HG02884 (cell line): ENCODE measurements around the gene PIGL.
"Not testable (repeated sequence)": the region's sequence is repeated elsewhere in the genome, so short reads cannot be mapped to it uniquely, and the experiment has no call there.

ENCODE experiments used
- ATAC-seq: cut with Tn5 transposase; IDR thresholded peaks from one replicate; pipeline ENCODE4 v1.9.1; 2021; ENCODE audit warnings: mild to moderate bottlenecking, moderate library complexity; ENCODE audit not compliant: unreplicated experiment

The PIGL gene

DNA sequence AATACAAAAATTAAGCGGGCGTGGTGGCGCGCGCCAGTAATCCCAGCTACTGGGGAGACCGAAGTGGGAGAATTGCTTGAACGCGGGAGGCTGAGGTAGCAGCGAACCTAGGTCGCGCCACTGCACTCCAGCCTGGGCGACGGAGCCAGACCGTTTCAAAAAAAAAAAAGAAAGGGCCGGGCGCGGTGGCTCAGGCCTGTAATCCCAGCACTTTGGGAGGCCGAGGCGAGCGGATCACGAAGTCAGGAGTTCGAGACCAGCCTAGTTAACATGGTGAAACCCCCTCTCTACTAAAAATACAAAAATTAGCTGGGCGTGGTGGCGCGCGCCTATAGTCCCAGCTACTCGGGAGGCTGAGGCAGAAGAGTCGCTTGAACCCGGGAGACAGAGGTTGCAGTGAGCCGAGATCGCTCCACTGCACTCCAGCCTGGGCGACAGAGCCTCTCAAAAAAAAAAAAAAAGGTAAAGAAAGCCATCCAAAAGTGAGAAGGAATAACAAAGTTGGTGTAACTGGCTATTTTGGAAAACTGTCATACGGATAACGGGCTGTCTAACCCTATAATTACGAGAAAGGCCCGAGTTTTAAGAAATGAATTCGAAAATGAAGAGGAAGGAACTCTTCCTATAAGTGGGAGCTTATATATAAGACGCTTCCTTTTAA, 539 bp upstream of the PIGL start:
- ATAC-seq, result not testable (repeated sequence)

DNA sequence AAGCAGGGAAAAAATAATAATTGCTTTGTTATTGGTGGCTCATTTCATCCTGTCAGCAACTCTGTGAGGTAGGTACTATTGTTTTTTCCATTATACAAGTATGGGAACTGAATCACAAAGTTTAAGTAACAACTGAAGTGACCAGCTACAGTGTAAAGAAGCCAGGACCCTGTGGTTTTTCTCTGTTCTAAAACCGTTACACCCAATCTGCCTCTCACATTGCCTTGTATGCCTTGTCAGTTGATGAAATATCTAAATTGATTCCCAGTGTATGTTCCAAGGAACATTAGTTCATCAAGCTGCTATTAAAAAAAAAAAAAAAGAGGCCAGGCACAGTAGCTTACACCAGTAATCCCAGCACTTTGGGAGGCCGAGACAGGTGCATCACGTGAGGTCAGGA, 5.4 kb downstream of the PIGL start:
- ATAC-seq, result no peak

DNA sequence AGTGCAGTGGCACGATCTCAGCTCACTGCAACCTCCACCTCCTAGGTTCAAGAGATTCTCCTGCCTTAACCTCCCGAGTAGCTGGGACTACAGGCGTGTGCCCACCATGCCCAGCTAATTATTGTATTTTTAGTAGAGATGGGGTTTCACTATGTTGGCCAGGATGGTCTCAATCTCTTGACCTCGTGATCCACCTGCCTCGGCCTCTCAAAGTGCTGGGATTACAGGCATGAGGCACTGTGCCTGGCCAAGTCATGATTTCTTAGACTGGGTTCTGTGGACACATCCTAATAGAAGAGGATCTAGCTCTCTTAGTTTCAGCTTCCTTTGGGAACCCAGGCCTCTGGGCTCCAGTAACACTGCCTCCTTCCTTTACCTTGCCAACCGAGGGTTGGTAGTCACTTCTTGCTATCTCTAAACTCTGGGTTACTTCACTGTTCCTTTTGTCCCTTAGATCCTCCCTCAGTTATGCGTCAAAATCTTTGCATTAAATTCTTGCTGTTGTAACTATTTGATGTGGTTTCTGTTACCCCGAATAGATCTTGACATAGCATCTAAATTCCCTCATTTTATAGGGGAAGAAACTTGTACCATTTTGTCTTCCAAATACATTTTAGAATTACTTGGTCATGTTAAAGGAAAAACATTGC, 13.0 kb downstream of the PIGL start:
- not testable (repeated sequence) for ATAC-seq

DNA sequence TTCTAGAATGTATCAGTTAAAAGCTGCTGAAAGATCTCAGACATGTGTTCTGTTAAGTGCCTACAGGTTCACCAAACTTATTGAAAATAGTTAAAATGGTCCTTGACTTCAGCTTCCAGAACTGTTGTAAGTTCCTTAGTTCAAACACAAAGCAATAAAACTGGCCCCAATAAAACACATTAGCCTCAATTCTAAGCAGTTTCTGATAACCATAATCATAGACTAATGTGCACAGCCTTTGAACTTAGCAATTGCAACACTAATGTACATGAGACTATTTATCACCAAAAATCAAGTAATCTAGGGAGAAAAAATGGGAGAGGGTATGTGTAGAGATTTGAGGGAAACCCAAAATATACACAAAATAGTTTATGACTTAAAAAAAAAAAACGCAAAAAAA, 15.4 kb downstream of the PIGL start:
- no peak for ATAC-seq

DNA sequence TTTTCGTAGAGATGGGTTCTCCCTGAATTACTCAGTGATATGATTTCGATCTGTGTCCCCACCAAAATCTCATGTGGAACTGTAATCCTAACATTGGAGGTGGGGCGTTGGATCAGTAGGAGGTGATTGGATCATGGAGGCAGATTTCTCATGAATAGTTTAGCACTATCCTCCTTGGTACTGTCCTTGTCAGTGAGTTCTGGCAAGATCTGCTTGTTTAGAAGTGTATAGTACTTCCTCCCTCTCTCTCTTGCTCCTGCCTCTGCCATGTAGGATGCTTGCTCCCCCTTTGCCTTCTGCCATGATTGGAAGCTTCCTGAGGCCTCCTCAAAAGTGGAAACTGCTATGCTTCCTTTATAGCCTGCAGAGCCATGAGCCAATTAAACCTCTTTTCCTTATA, 22.9 kb downstream of the PIGL start:
- ATAC-seq, result no peak

DNA sequence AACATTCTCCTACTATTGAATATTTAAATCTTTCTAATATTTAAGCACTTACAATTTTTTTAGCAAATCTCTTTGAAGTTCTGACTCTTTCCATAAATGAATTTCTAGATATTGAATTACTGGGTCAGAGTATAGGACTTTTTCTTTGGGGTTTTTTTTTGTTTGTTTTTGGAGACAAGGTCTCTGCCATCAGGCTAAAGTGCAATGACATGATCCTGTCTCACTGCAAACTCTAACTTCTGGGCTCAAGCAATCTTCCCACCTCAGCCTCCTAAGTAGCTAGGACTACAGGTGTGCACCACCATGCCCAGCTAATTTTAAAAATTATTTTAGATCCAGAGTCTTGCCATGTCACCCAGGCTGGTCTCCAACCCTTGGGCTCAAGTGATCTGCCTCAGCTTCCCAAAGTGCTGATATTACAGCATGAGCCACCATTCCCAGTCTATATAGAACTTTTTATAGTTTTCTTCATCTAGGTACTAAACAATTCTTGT, 24.9 kb downstream of the PIGL start:
- no peak for ATAC-seq

DNA sequence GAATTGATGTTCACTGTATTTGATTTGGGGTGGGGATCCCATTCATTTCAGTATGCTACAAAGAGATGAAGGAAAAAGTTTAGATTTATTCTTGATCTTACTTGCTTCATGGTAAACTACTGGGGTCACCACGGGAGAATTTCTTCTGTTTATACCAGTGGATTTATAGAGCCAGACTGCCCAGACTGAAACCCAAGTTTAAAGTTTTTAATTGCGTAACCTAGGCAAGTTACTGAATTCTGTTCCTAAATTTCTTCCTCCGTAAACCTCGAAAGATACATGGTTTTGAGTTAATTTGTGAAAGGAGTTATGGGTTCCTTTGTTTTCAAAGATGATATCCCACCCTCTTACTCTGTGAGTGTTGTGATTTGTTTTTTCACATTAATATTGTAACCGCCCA, 26.4 kb downstream of the PIGL start:
- ATAC-seq, result no peak

DNA sequence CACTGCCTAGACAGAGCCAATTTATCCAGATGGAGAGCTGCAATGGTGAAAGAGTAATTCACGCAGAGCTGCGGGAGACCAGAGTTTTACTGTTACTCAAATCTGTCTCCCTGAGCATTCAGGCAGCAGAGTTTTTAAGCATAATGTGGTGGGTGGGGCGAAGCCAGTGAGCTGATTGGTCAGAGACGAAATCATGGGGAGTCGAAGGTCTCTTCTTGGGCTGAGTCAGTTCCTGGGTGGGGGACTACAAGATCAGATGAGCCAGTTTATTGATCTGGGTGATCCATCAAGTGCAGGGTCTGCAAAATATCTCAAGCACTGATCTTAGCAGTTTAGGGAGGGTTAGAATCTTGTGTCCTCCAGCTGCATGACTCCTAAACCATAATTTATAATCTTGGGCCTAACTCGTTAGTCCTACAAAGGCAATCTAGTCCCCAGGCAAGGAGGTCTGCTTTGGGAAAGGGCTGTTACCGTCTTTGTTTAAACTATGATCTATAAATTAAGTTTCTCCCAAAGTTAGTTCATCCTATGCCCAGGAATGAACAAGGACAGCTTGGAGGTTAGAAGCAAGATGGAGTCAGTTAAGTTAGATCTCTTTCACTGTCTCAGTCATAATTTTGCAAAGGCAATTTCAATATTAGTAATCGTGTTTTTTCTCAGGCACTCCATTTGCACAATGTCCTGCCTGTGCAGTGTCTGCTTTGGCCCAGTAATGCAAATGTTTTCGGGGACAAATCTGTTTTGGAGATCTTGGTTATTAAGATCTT, 27.0 kb downstream of the PIGL start:
- no peak for ATAC-seq

DNA sequence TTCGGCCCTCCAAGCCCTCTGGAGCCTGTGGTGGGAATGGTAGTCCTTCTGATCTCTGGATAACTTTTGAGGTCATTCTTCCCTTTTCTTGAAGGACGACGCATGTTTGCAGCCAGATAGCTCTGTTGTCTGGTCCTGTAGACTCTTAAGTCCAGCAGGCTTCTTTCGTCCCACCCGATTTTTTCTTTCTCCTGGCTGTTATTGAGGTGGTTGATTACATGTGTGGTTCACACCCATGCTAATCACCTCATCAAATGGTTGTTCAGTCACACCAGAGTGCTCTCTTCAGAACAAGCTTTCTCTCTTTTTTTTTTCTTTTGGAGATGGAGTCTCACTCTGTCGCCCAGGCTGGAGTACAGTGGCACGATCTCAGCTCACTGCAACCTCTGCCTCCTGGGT, 30.6 kb downstream of the PIGL start:
- ATAC-seq, result no peak

DNA sequence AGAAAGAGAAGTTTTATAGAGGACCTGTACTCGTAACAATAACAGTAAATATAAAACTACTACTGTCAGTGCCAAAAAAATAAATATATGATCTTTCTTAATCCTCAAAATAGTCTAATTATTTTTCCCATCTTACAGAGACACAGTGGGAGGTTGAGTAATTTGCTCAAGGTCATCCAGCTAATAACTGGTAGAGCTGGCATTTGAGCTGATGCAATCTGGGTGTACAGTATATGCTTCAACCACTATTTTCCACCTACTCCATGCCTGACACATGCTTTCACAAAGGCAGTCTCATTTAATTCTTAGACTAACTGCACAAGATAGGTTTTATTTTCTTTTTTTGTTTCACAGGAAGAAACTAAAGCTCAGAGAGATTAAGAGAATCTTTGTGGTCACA, 33.6 kb downstream of the PIGL start:
- no peak for ATAC-seq

DNA sequence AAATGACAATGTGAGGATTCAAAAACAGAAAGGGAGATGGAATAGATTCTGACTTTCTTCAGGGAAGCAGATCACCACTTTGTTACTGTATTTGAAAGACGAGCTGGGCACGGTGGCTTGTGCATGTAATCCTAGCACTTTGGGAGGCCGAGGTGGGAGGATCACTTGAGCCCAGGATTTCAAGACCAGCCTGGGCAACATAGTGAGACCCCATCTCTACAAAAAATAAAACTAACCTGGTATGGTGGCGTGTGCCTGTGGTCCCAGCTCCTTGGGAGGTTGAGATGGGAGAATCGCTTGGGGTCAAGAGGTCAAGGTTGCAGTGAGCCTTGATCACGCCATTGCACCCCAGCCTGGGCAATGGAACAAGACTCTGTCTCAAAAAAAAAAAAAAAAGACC, 34.0 kb downstream of the PIGL start:
- ATAC-seq, result no peak

DNA sequence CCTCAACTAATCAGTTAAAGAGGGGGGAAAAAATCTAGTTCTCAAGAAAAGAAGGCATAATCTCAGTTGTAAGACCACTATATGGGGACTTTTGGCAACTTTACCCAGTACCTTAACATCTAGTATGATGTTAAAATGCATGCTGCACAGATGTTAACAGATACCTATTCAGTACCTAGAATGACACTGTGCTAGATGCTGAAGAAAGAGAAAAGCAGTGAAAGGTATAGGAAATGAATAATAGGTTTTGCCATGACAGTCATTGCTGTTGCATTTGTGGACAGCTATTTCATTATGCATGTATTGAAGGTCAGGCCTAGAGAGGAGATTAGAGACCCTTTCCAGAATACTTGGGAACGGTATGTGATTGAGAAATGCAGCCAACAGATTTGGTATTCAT, 34.5 kb downstream of the PIGL start:
- no peak for ATAC-seq

DNA sequence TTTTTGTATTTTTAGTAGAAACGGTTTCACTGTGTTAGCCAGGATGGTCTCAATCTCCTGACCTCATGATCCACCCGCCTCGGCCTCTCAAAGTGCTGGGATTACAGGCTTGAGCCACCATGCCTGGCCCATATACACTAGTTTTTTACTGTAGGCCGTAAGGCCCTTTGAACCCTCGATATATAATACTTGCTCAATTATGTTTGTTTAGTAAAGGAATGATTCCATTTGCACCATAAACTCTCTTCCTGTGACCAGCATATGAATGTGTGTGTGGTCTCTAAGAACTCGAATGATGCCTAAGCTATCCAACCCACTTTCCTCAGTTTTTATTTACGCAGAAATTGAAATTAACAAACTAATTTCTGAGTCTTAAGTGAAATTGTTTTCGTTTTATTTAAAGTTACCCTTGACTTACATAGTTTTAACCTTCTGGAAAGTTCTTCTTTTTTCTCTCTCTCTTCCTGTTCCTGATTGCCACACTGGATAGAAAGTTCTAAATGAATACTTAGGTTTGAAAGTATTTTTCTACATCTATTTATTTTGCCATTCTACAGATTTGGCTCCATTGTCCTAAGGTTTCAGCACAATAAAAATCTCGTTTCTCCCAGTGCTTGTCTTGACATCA, 37.9 kb downstream of the PIGL start:
- ATAC-seq, result no peak

DNA sequence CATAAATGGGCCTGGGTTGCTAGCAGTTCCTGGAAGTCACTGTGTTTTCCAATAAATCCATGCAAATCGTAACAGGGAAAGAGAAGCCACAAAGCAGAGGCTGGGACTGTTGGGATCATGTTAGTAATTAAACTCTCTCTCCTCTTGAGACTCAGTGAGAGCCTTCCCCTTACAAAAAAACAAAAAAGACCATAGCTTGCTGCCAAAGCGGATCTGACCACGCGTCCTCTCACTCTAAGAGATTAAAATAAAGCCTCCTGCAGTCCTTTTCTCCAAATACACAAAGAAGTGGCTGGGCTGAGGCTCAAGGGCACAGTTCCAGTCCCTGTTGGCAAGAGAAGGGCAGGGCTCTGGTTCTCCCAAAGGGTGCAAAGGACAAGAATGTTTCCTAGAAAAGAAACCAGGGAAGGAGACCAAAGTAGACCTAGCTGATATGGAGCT, 38.5 kb downstream of the PIGL start:
- no peak for ATAC-seq

DNA sequence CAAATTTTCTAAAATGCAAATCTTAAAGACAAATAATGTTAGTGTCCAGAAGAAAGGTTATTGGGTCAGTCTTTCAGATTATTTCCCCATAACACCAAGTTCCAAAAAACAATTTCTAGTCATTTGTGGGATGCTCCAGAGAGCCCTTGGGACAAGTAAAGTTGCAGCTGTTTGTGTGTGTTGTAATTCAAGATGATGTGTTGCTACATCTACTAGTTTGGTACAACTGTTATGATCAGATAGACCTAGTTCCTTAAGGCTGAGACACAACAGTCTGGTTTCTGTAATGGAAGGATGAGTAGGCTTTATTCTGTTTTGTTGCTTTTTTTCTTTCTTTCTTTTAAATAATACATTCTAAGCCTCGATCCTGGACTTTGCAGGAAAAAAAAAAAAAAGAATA, 41.9 kb downstream of the PIGL start:
- no peak for ATAC-seq

DNA sequence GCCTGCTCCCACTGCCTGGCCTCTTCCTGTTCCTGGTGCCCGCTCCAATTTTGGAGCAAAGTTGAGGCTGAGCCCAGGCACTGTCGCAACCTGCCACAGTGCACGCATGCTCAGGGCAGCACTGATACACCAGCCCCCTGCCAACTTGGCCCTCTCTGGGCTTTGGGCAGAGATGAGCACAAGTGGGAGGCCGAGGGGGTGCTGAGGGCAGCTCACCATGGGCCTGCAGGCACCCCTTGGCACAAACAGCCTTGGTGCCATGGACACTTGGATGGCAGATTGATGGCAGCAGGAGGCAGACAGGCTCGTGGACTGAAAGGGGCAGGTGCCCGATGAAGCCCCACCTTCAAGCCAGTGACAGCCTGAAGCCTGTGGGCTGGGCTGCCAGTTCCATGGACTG, 42.9 kb downstream of the PIGL start:
- no peak for ATAC-seq

DNA sequence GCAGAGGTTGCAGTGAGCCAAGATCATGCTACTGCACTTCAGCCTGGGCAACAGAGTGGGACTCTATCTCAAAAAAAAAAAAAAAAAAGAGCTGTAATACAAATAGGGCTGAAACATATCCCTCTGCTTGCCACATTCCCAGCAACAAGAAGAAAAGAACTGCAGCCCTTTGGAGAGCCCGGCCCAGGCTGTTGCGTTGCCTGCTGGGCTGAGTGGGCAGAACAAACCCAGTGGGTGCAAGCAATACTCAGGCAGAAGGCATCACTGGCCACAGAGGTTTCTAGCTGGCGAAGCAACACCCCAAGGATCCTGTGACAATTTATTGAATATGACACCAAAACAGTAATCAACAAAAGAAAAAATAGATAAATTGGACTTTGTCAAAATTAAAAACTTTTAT, 44.0 kb downstream of the PIGL start:
- ATAC-seq, result no peak

DNA sequence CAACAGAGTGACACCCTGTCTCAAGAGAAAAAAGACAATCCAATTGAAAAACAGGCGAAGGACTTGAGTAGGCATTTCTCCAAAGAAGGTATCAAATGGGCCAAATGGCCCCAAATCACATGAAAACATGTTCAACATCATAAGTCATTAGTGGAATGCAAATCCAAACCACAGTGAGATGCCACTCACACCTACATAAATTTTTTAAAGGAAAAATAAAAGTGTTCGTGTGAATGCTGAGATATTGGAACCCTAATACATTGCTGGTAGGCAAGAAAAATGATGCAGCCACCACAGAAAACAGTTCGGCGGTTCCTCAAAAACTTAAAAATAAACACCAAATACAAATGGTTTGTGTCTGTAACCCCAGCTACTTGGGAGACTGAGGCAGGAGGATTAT, 45.2 kb downstream of the PIGL start:
- ATAC-seq, result no peak

DNA sequence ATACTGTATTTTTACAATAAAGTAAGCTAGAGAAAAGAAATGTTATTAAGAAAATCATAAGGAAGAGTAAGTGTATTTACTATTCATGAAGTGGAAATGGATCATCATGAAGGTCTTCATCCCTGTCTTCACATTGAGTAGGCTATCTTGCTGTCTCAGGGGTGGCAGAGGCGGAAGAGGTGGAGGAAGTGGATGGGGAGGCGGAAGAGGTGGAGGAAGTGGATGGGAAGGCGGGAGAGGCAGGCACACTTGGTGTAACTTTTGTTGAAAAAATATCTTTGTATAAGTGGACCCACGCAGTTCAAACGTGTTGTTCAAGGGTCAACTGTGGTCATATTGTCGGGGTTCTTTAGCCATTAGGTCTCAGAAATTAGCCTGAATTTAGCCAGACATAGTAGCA, 50.2 kb downstream of the PIGL start:
- ATAC-seq, result no peak

DNA sequence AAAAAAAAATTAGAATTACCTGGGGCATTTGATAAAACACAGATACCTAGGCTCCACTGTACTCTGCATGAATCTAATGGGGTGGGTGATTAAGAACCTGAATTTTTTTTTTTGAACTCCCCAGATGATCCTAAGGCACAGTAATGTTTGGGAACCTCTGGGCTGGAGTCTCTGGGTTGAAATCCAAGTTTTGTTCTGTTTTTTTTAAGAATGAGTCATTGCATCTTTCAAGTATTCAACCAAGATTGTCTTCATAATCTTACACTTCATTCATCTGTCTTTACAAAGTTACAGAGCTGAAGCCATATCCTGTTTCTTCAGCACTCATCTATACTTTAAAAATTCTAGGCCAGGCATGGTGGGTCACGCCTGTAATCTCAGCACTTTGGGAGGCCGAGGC, 52.6 kb downstream of the PIGL start:
- no peak for ATAC-seq

DNA sequence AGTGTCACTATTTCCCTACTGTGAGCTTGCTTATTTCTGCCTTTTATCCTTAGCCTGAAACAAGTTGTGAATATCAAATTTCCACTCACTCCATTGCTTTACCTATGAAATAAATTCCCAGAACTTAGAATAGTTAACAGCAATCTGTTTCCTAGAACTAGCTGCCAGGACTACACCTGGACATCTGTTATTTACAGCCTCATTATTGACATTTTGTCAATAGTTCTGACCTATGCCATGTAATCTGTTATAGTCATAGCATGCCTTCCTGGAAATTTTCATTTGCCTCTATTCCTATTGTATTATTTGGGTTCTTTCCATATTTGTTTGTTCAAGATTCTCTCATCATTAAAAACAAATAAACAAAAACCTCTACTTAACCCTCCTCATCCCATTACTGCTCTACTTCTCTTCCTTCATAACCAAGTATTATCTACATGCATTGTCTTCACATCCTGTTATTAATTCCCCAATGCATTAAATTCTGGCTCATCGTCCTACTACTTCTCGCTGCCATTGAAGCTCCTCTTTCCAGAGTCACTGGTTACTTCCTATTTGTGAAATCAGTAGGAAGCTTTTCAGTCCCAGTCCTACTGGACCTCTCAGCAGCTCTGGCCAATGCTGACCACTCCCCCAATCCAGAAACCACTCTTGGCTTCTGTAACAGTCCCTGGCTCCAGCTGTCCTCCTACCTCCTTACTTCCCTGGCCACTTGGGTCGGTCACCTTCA, 55.3 kb downstream of the PIGL start:
- ATAC-seq, result no peak
